ENCODE results near the gene SKI. TPM values are rescaled to one million over a fixed set of nuclear protein-coding genes. Genes with fewer than 3 reads are reported as not detected.

The SKI gene
- polyA plus RNA-seq, 6 donors from 2014 or later: 0.26 to 1.3 (median 0.52) TPM; not detected in 1

GRCh38 chr1:2224170-2224584 is 3.9 kb upstream of the SKI start:
- Mint-ChIP-seq H3K4me1 (peaks cover 11 to 14% (median 12%) of the 10 kb centered on the region in 3 donors), H3K36me3 (no peaks in the 10 kb centered on the region), H3K27ac (peak overlapping the region in 2 of 6 donors; percentile 41 to 82), H3K4me3 (peak overlapping the region in 3 of 8 donors; percentile 25 to 53 (median 36)), H3K9me3 (no peaks in the 10 kb centered on the region), H3K27me3 (peaks cover 0 to 3% (median 0%) of the 10 kb centered on the region in 3 donors)
- no peak for DNase-seq
- ATAC-seq (ENCODE audit: low read depth in 2 of 2): no peak

DNA sequence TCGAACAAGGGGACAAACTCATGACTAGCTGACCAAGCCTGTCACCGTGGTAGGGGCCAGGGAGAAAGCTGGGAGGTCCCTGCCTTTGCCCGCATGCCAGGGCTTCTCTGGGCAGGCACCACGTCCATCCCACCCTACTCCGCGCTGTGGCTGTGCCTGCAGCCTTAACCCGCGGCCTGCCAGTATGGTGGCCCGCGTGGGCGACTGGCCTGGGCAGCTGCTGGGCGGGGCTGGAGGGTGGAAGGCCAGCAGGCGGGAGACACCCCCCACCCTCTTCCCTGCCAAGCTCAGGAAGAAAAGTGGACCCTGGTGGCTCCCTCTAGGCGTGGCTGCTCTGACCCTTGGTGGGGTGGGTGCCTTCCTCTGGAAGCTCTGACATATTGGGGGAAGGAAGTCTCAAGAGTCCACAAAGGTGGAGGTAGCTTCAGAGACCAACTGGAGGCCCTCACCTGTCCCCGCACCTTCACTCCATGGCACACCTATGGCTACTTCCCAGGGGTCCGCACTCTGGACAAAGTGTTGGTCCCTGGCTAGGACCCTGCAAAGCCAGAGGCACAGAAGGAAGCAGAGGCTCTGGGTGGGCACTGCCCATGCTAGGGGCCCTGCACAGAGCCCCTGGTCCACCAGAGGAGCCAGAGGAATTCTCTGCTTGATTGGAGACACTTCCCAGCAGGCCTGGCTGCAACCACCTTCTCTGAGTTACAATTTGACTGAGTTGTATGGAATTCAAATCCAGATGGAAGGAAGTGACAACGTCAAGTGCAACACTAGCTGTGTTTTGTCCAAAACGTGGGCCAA is 3.3 kb upstream of the SKI start:
- Mint-ChIP-seq H3K4me1 (peaks cover 18 to 21% (median 18%) of the 10 kb centered on the region in 3 donors), H3K27me3 (no peaks in the 10 kb centered on the region), H3K27ac (peak overlapping the region in 3 of 6 donors; percentile 41 to 82 (median 63)), H3K36me3 (no peaks in the 10 kb centered on the region), H3K9me3 (no peaks in the 10 kb centered on the region), H3K4me3 (peak overlapping the region in 4 of 8 donors; percentile 19 to 88 (median 39))
- ATAC-seq (ENCODE audit: low read depth in 2 of 2) (no peak), DNase-seq (no peak)

GRCh38 chr1:2226525-2227345 is 1.4 kb upstream of the SKI start:
- H3K9me3 Mint-ChIP-seq: no peaks in the 10 kb centered on the region
- DNase-seq: no peak
- H3K27me3 Mint-ChIP-seq: no peaks in the 10 kb centered on the region
- H3K36me3 Mint-ChIP-seq: no peaks in the 10 kb centered on the region
- peak overlapping the region; percentile 57 to 91 (median 87) for H3K4me3 Mint-ChIP-seq
- H3K4me1 Mint-ChIP-seq: peaks cover 31 to 37% (median 36%) of the 10 kb centered on the region in 3 donors
- H3K27ac Mint-ChIP-seq: peak overlapping the region in 5 of 6 donors; percentile 74 to 97 (median 93)
- no peak for ATAC-seq (ENCODE audit: low read depth in 2 of 2)

DNA sequence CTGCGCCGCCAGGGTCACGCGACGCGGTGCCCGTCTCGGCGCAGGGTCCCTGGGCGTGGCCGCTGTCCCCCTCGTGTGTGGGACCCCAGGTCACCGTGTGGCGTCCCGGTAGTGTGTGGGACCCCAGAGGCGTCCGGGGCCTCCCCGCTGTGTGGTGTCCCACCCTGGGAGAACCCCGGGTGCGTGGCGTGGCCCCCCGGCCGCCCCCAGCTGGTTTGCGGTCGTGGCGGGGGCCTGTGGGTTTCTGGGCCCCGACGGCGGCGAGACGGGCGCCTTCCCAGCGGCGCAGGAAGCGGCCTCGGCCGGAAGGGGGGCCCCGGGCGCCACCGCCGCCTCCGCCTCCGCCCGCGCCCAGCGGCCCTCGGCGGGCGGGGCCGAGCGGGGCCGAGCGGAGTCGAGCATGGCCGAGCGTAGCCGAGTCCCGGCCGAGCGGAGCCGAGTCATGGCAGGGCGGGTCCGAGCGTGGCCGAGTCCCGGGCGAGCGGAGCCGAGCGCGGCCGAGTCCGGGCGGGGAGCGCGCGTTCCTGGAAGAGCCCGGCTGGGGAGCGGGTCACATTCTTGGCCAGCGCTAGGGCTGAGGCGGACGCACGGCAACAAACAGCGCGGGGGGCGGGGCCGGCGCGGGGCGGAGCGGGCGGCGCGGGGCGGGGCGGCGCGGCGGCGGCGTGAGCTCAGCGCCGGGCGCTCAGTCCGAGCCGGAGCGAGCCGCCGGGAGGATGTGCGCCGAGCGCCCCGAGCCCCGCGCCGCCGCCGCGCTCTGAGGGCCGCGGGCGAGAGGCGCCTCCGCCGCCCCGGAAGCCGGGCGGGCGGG is 568 bp upstream of the SKI start:
- H3K4me1 Mint-ChIP-seq: peaks cover 38 to 45% (median 44%) of the 10 kb centered on the region in 3 donors
- ATAC-seq (ENCODE audit: low read depth in 2 of 2) (peak; percentile 75 to 83), DNase-seq (peak; percentile 97)
- peak overlapping the region in 3 of 6 donors; percentile 47 to 90 (median 73) for H3K27ac Mint-ChIP-seq
- H3K36me3 Mint-ChIP-seq: no peaks in the 10 kb centered on the region
- no peaks in the 10 kb centered on the region for H3K27me3 Mint-ChIP-seq
- H3K4me3 Mint-ChIP-seq: peak overlapping the region; percentile 62 to 87 (median 75)
- no peaks in the 10 kb centered on the region for H3K9me3 Mint-ChIP-seq

DNA sequence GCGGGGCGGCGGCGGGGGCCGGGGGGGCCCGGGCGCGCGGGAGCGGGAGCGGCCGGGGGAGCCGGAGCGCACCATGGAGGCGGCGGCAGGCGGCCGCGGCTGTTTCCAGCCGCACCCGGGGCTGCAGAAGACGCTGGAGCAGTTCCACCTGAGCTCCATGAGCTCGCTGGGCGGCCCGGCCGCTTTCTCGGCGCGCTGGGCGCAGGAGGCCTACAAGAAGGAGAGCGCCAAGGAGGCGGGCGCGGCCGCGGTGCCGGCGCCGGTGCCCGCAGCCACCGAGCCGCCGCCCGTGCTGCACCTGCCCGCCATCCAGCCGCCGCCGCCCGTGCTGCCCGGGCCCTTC is 546 bp downstream of the SKI start:
- Mint-ChIP-seq H3K27me3 (no peaks in the 10 kb centered on the region), H3K4me1 (peaks cover 49 to 56% (median 55%) of the 10 kb centered on the region in 3 donors)

GRCh38 chr1:2229037-2229864 is 1.1 kb downstream of the SKI start:
- H3K9me3 Mint-ChIP-seq: no peaks in the 10 kb centered on the region
- ATAC-seq (ENCODE audit: low read depth in 2 of 2) (peak; percentile 2 to 4), DNase-seq (peak; percentile 55)
- peak overlapping the region; percentile 80 to 97 (median 95) for H3K4me3 Mint-ChIP-seq
- H3K36me3 Mint-ChIP-seq: no peaks in the 10 kb centered on the region
- H3K4me1 Mint-ChIP-seq: peaks cover 47 to 59% (median 59%) of the 10 kb centered on the region in 3 donors
- peak overlapping the region; percentile 71 to 97 (median 88) for H3K27ac Mint-ChIP-seq
- no peaks in the 10 kb centered on the region for H3K27me3 Mint-ChIP-seq

More for the DNA sequence above, 546 bp downstream of the SKI start:
- ATAC-seq (ENCODE audit: low read depth in 2 of 2): no peak
- Mint-ChIP-seq H3K9me3 (no peaks in the 10 kb centered on the region), H3K27ac (peak overlapping the region in 4 of 6 donors; percentile 71 to 97 (median 88)), H3K36me3 (no peaks in the 10 kb centered on the region), H3K4me3 (peak overlapping the region; percentile 80 to 97 (median 95))
- DNase-seq: peak; percentile 45

GRCh38 chr1:2229911-2230731 is 2.0 kb downstream of the SKI start:
- Mint-ChIP-seq H3K4me3 (peak overlapping the region; percentile 80 to 97 (median 95)), H3K9me3 (no peaks in the 10 kb centered on the region), H3K4me1 (peaks cover 52 to 65% (median 63%) of the 10 kb centered on the region in 3 donors), H3K27me3 (no peaks in the 10 kb centered on the region), H3K36me3 (no peaks in the 10 kb centered on the region), H3K27ac (peak overlapping the region in 3 of 6 donors; percentile 86 to 96 (median 90))
- ATAC-seq (ENCODE audit: low read depth in 2 of 2) (no peak), DNase-seq (no peak)

DNA sequence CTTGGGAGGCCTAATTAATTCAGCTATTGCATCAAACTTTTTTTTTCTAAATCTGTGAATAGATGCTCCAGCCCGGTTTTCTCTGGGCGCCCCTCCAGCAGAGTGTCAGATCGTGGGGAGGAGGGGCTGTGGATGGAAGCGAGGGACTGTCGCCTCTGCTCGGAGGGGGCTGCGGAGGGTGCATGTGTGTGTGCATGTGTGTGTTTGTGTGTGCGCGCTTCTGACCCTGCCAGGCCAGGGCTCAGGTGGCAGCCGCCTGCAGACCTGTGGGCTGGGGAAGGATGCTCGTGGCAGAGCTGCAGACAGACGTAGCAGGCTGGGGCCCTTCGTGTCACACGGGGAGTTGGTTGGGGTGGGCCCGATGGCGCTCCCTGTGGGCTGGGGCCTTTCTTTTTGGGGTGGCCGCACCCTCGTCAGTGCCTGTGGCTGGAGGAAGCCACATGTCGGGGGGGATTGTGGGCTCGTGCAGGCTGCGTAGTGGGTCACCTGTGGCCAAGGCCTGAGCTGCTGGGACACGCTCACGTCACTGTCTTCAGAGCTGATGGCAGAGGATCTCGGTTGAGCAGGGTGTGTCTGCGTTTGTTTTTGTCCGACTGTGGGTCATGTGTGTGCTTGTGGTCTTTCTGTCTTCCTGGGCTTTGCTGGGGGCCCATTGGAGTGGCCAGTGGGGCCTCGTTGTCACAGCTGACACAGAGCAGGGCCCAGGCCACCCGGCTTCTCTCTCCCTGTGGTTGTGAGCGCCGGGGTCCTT is 2.8 kb downstream of the SKI start:
- Mint-ChIP-seq H3K27me3 (no peaks in the 10 kb centered on the region), H3K4me3 (peak overlapping the region; percentile 80 to 97 (median 95)), H3K9me3 (no peaks in the 10 kb centered on the region), H3K4me1 (peaks cover 59 to 73% (median 71%) of the 10 kb centered on the region in 3 donors), H3K27ac (peak overlapping the region; percentile 37 to 96 (median 82)), H3K36me3 (no peaks in the 10 kb centered on the region)
- no peak for DNase-seq
- ATAC-seq (ENCODE audit: low read depth in 2 of 2): no peak

- H3K36me3 Mint-ChIP-seq: no peaks in the 10 kb centered on the region
- peak overlapping the region; percentile 80 to 97 (median 95) for H3K4me3 Mint-ChIP-seq
- ATAC-seq (ENCODE audit: low read depth in 2 of 2) (no peak), DNase-seq (no peak)
- no peaks in the 10 kb centered on the region for H3K9me3 Mint-ChIP-seq
- H3K4me1 Mint-ChIP-seq: peaks cover 55 to 77% (median 73%) of the 10 kb centered on the region in 3 donors
- H3K27me3 Mint-ChIP-seq: no peaks in the 10 kb centered on the region
- H3K27ac Mint-ChIP-seq: peak overlapping the region in 4 of 6 donors; percentile 47 to 96 (median 74)
Observed at GRCh38 chr1:2231532-2232254, 3.6 kb downstream of the SKI start.

DNA sequence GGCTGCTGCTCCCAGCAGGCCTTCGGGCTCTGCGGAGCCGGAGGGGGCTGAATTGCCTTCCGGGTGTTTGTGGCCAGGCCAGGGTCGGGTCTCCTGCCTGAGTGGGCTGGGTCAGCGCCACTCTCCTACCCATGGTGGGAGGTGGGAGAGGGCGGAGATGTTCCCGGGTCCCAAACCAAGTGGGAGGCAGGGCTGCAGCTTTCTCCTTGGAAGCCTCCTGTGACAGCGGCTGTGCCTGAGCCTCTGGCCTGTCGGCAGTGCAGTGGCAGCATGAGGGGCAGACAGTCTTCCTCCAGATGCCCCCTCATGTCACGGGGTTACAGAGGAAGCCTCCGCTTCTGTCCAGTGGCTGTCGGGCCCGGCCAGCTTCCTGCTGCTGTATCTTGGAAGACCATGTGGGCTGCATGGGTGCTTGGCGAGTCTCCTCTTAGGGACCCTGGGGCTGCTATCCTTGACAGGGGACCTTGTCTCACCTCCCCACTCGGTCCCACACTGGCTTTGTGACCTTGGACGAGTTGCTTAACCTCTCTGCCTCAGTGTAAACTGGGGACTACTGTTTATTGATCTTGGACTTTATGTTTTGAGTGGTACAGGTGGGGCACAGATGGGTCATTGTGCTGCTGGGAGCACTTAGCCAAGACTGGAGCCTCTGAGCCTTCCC is 4.3 kb downstream of the SKI start:
- Mint-ChIP-seq H3K4me3 (peak overlapping the region; percentile 80 to 97 (median 95)), H3K9me3 (no peaks in the 10 kb centered on the region), H3K27ac (peak overlapping the region; percentile 51 to 96 (median 82)), H3K27me3 (no peaks in the 10 kb centered on the region), H3K36me3 (no peaks in the 10 kb centered on the region), H3K4me1 (peaks cover 61 to 84% (median 74%) of the 10 kb centered on the region in 3 donors)
- ATAC-seq (ENCODE audit: low read depth in 2 of 2) (no peak), DNase-seq (no peak)
